ENCODE results near the gene MAP1LC3B2.

MAP1LC3B2 gene

GRCh38 chr12:116607039-116607438, 47.9 kb downstream of the MAP1LC3B2 start:
- no peak for DNase-seq
- intact Hi-C loops (cut with DNase I) = no loop called here

DNA sequence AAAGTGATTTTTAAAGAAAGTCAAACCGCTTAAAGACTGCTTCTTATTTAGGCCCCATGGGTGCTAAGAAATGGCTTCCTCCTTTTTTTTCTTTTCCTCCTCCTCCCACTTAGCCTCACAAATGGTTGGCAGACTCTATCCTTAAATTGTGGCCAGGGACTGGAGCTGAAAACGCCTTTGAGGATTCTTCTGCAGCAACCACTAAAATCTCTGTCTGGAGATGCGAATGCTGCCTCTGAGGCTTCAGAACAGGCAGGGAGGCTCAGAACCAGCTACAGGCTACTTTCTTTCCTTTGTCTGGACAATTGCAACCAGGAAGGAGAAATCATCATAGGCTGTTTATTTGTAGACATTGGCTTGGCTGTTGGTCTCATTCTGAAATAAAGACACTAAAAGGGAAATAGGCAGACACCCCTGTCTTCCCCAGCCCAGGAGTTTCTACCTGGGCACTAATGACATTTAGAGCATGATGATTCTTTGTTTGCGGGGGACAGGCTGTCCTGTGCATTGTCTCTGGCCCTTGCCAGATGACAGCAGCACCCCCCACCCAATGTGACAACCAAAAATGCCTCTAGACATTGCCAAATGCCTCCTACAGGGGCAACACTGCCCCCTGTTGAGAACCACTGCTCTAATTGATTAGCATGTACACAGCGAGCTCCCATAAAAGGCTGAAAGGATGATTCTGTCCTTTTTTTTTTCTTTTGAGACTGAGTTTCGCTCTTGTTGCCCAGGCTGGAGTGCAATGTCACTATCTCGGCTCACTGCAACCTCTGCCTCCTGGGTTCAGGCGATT, 50.3 kb downstream of the MAP1LC3B2 start:
- intact Hi-C loops (cut with DNase I) = no loop called here
- DNase-seq = peak in 1 of 10 donors; percentile 13

DNA sequence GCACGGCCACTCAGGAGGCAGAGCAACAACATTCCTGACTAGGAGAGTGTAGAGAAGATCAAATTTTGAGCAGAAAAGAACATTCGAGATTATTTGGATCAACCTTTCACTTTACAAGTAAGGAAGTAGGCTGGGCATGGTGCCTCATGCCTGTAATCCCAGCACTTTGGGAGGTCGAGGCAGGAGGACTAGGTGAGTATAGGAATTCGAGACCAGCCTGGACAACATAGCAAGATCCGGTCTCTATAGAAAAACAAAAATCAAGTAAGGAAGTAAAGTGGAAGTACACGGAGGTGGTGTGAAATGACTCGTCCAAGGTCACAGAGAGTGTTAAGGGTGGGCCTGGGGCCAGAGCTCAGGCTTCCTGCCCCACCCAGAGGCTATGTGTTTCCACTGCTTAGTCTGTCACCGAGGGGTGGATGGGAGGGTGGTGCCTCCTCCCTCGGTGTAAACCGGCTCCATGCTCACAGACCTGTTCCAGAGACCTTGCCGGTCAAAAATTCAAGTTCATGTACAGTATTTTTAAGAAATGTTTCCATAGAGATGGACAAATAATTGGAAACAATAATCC, 51.9 kb downstream of the MAP1LC3B2 start:
- intact Hi-C loops (cut with DNase I) = no loop called here
- no peak for DNase-seq

DNA sequence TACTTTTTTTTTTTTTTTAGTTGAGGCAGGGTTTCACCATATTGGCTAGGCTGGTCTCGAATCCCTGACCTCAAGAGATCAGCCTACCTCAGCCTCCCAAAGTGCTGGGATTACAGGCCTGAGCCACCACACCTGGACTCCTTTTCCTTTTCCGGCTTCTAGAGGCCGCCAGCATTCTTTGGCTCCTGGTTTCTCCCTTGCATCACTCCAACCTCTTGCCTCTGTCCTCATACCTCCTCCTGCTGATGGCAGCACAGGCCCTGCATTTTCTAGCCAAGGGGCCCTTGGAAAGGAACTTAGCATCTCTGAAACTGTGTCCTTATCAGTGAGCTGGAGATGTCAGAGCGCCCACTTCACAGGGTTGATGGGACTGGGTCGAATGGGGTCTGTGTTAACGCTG, 53.3 kb downstream of the MAP1LC3B2 start:
- intact Hi-C loops (cut with DNase I) = no loop called here
- no peak for DNase-seq

DNA sequence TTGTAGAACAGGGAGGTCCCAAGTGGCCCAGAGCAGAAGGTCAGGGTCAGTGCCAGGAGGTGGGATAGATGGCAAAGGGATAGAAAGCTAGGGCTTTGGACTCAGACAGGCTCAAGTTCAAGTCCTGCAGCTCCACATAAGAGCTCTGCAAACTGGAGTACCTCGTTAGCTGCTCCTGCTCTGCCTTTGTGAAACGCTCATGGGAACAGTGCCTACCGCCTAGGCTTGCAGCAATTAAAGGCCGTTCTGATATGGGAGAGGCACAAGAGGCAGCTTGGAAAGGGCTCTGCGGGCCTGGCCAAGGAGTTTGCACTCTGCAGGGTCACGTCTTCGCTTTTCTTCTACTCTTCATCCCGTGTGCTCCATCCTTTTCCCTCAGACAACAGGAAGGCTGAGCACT, 54.1 kb downstream of the MAP1LC3B2 start:
- DNase-seq = no peak
- intact Hi-C loops (cut with DNase I) = no loop called here

- no peak for DNase-seq
- intact Hi-C loops (cut with DNase I) = no loop called here
Measured at GRCh38 chr12:116614194-116614915, 55.2 kb downstream of the MAP1LC3B2 start.

DNA sequence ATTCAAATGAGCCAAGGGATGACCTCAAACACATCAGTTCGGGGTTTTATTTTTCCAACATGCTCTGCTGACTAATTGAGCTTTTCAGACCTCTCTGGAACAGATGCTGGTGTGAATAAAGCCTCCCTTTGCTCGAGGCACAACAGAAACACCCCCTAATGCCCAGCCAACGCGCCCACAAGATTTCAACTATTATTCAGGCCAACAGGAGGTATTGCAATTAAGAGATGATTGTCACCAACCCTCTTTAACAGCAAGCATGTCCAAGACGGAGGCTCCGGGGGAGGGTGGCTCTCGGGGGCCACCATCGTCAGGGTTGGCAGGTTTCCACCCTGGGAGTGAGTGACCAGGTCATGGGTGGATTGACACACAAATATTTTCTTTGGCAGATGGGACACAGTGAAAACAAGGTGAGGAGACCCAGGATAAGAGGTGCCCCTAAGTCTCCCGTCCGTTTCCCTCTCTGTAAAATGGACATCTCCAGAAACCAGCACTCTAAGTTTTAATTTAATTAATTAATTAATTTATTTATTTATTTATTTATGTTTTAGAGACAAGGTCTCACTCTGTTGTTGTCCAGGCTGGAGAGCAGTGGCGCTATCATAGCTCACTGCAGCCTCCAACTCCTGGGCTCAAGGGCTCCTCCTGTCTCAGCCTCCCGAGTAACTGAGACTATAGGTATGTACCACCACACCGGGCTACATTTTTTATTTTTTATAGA, 56.1 kb downstream of the MAP1LC3B2 start:
- intact Hi-C loops (cut with DNase I) = no loop called here
- no peak for DNase-seq

- no peak for DNase-seq
- intact Hi-C loops (cut with DNase I) = no loop called here
Measured at GRCh38 chr12:116616536-116617248, 57.5 kb downstream of the MAP1LC3B2 start.

DNA sequence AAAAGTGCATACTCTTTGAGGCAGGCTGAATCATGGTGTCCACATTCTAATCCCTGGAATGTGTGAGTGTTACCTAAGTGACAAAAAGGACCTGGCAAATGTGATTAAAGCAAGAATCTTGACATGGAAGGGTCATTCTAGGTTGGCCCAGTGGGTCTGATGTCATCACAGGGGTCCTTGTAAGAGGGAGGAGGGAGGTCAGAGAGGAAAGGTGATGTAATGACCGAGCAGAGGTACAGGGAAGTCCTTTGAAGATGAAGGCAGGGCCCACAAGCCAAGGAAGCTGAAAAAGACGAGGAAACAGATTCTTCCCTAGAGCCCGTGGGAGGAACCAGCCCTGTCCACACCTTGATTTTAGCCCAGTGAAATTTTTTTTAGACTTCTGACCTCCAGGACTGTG, 60.1 kb downstream of the MAP1LC3B2 start:
- DNase-seq = no peak
- intact Hi-C loops (cut with DNase I) = no loop called here

DNA sequence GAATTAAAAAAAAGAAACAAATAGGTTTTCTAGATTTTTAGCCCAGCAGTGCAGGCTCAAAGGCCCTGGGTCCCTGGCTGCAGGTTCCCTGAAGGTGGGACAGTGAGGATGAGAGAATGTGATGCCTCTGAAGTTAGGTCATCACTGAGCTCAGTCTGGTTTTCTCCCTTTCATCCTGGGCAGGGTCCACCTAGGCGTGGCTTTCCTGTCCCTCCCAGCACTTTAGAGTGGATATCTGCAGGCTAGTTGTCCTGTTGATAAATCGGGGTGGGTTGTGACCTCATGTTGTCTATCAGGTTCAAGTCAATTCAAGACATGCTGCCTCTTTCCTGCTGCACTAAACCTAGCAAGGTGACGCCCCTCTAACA, 60.9 kb downstream of the MAP1LC3B2 start:
- DNase-seq = no peak
- intact Hi-C loops (cut with DNase I) = no loop called here

- intact Hi-C loops (cut with DNase I) = no loop called here
- DNase-seq = peak in 2 of 10 donors; percentile 10 to 12
Measured at GRCh38 chr12:116620492-116621191, 61.5 kb downstream of the MAP1LC3B2 start.

DNA sequence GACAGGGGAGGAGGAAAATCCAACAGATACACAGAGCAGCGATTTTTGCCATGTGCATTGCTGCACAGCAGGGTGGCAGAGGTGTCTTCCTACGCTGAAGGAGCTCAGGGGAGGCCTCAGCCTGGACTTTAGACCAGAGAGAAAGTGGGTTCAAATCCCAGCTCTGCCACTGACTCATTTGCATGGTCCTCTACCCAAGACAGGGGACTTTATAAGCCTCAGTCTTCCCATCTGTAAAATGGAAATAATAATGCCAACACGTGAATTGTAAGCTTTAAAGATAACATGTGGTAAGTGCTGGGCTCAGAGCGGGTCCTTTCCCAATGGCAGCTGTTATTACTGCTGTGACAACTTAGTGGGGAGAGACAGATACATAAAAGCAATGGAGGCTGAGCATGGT, 62.0 kb downstream of the MAP1LC3B2 start:
- intact Hi-C loops (cut with DNase I) = no loop called here
- DNase-seq = no peak

- no peak for DNase-seq
- intact Hi-C loops (cut with DNase I) = no loop called here
Measured at GRCh38 chr12:116624516-116624915, 65.3 kb downstream of the MAP1LC3B2 start.

- no peak for DNase-seq
- intact Hi-C loops (cut with DNase I) = no loop called here
Measured at GRCh38 chr12:116626153-116626552, 67.0 kb downstream of the MAP1LC3B2 start.
